GM13976 (cell line): Measurements from ENCODE around the gene EDEM2.
A peak's percentile ranks its signal among the peaks of the same experiment; 100 is the strongest.

Experiments used
- DNase-seq: peaks from one replicate; pipeline ENCODE4 v3.0.0; 2012; ENCODE audit warnings: low spot score
- CTCF ChIP-seq: IDR thresholded peaks from 2 replicates; pipeline ENCODE4 v1.5.1; 2012; ENCODE audit warnings: borderline replicate concordance, mild to moderate bottlenecking; ENCODE audit not compliant: insufficient read depth; ENCODE audit errors: extremely low read depth, missing control alignments, control extremely low read depth
- in situ Hi-C: fragments of 300-500 bp; cut with MboI; formaldehyde crosslinking; loops from one replicate; pipeline ENCODE4 v1.12.0; 2022; ENCODE audit warnings: low sequenced_read_pairs, mixed read lengths, inconsistent platforms; ENCODE audit not compliant: unreplicated experiment

Gene EDEM2

GRCh38 chr20:35093267-35093884 is 53.8 kb downstream of the EDEM2 start:
- TF ChIP-seq CTCF = no peak
- in situ Hi-C loops = no loop called here
- DNase-seq = no peak

- in situ Hi-C loops = no loop called here
- DNase-seq = peak; percentile 93
- peak; percentile 94 for TF ChIP-seq CTCF
Measured at GRCh38 chr20:35092524-35093266, 54.4 kb downstream of the EDEM2 start, which contains the start of gene TRPC4AP. TSS of gene TRPC4AP (minus strand) at chr20:35092807. CDS start at chr20:35092781, 26 bp downstream.

GRCh38 chr20:35091816-35092523 is 55.2 kb downstream of the EDEM2 start:
- in situ Hi-C loops = no loop called here
- DNase-seq = no peak
- TF ChIP-seq CTCF = no peak

- DNase-seq = no peak
- no peak for TF ChIP-seq CTCF
- in situ Hi-C loops = no loop called here
Measured at GRCh38 chr20:35088231-35089145, 58.6 kb downstream of the EDEM2 start.

GRCh38 chr20:35087791-35088190 is 59.3 kb downstream of the EDEM2 start:
- in situ Hi-C loops = no loop called here
- TF ChIP-seq CTCF = no peak

GRCh38 chr20:35087355-35087754 is 59.8 kb downstream of the EDEM2 start:
- TF ChIP-seq CTCF = no peak
- DNase-seq = no peak
- in situ Hi-C loops = no loop called here

More at GRCh38 chr20:35087791-35088190, 59.3 kb downstream of the EDEM2 start:
- DNase-seq = no peak
